ENCODE measurements around the gene SH2D3A. TPM values are rescaled to one million over a fixed set of nuclear protein-coding genes. Genes with fewer than 3 reads are reported as not detected.

The SH2D3A gene
- total and polyA plus RNA-seq, 2 experiments from 2014 or later = 20.7 to 38.4 TPM

DNA sequence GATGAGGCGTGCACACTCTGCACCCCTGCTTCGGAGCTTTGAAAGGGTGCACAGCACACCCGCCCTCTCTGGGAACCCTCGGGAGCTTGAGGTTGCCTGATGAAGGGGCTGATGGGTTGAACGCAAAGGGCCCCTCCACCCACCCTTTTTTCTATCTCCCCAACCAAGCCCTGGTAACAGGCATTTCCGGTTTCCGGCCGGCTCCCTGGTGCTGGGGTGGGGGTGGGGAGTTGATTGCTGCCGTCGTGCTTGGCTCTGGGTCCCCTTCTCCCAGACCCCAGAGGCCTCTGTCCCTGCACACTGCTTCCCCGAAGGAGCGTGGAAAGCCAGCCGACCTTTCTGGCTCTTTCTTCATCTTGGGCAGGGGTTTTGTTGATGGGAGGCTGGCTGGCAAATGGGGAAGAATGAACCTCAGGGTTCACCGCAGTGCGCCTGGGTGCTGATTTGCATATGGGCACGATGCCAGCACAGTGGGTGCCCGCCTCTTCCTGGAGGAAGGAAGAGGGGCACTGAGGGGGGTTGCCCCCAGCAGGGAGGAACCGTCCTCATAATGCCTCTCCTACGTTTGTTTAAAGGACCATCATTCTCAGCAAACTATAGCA is 34.4 kb upstream of the SH2D3A start:
- Histone ChIP-seq H3F3A (replicated peaks; ENCODE audit: low read depth) (no peaks in the 10 kb centered on the region; the same call in 1 of the 2 replicates), H4K20me1 (replicated peaks; ENCODE audit: insufficient read depth) (no peaks in the 10 kb centered on the region), H3K9me2 (ENCODE audit: insufficient read depth) (no peaks in the 10 kb centered on the region), H3K4me3 (peak overlapping the region; percentile 22; the same call in 1 of the 2 replicates), H3K79me2 (replicated peaks; ENCODE audit: insufficient read depth) (no peaks in the 10 kb centered on the region), H3K27me3 (ENCODE audit: insufficient read depth) (no peaks in the 10 kb centered on the region), H3K4me1 (ENCODE audit: insufficient read depth) (peaks cover 25% of the 10 kb centered on the region), H3K27ac (ENCODE audit: low read depth) (peak overlapping the region; percentile 92), H2AFZ (peak overlapping the region; percentile 97), H3K4me2 (peak overlapping the region; percentile 68), H3K36me3 (ENCODE audit: insufficient read depth) (no peaks in the 10 kb centered on the region)
- Mint-ChIP-seq H3K27ac (no peak overlapping the region), H3K4me3 (no peak overlapping the region), H3K9me3 (peaks cover 93% of the 10 kb centered on the region), H3K27me3 (ENCODE audit: insufficient read depth, low read depth, poor library complexity) (peaks cover 3% of the 10 kb centered on the region), H3K4me1 (no peaks in the 10 kb centered on the region), H3K36me3 (ENCODE audit: low read depth) (peaks cover 23% of the 10 kb centered on the region)
- ATAC-seq (peak; percentile 26; the same call in 1 of the 3 replicates), DNase-seq (ENCODE audit: low spot score) (peak; percentile 77)
- no peak for TF ChIP-seq REST (IDR thresholded peaks at IDR 0.05; ENCODE audit: unreplicated experiment)
- TF ChIP-seq ETS1 (IDR thresholded peaks at IDR 0.05) = peak; percentile 70
- peak; percentile 44 for TF ChIP-seq POLR2AphosphoS5 (IDR thresholded peaks at IDR 0.05; ENCODE audit: low read depth)

GRCh38 chr19:6800991-6801484 is 33.8 kb upstream of the SH2D3A start:
- no peaks in the 10 kb centered on the region for H3K9me2 ChIP-seq (ENCODE audit: insufficient read depth)
- H3F3A ChIP-seq (replicated peaks; ENCODE audit: low read depth) = no peaks in the 10 kb centered on the region; the same call in 1 of the 2 replicates
- H3K4me3 ChIP-seq = peak overlapping the region; percentile 22; the same call in 1 of the 2 replicates
- H3K4me1 Mint-ChIP-seq = no peaks in the 10 kb centered on the region
- H3K4me2 ChIP-seq = peak overlapping the region; percentile 68
- H3K79me2 ChIP-seq (replicated peaks; ENCODE audit: insufficient read depth) = no peaks in the 10 kb centered on the region
- H4K20me1 ChIP-seq (replicated peaks; ENCODE audit: insufficient read depth) = no peaks in the 10 kb centered on the region
- H3K27ac ChIP-seq (ENCODE audit: low read depth) = peak overlapping the region; percentile 92
- H3K4me1 ChIP-seq (ENCODE audit: insufficient read depth) = peaks cover 25% of the 10 kb centered on the region
- peaks cover 24% of the 10 kb centered on the region for H3K36me3 Mint-ChIP-seq (ENCODE audit: low read depth)
- ATAC-seq (no peak), DNase-seq (ENCODE audit: low spot score) (no peak)
- no peaks in the 10 kb centered on the region for H3K27me3 ChIP-seq (ENCODE audit: insufficient read depth)
- no peaks in the 10 kb centered on the region for H3K36me3 ChIP-seq (ENCODE audit: insufficient read depth)
- H3K4me3 Mint-ChIP-seq = no peak overlapping the region
- H2AFZ ChIP-seq = peak overlapping the region; percentile 97
- H3K27me3 Mint-ChIP-seq (ENCODE audit: insufficient read depth, low read depth, poor library complexity) = peaks cover 5% of the 10 kb centered on the region
- H3K9me3 Mint-ChIP-seq = peaks cover 93% of the 10 kb centered on the region
- H3K27ac Mint-ChIP-seq = no peak overlapping the region
- TF ChIP-seq, protein P1, sequence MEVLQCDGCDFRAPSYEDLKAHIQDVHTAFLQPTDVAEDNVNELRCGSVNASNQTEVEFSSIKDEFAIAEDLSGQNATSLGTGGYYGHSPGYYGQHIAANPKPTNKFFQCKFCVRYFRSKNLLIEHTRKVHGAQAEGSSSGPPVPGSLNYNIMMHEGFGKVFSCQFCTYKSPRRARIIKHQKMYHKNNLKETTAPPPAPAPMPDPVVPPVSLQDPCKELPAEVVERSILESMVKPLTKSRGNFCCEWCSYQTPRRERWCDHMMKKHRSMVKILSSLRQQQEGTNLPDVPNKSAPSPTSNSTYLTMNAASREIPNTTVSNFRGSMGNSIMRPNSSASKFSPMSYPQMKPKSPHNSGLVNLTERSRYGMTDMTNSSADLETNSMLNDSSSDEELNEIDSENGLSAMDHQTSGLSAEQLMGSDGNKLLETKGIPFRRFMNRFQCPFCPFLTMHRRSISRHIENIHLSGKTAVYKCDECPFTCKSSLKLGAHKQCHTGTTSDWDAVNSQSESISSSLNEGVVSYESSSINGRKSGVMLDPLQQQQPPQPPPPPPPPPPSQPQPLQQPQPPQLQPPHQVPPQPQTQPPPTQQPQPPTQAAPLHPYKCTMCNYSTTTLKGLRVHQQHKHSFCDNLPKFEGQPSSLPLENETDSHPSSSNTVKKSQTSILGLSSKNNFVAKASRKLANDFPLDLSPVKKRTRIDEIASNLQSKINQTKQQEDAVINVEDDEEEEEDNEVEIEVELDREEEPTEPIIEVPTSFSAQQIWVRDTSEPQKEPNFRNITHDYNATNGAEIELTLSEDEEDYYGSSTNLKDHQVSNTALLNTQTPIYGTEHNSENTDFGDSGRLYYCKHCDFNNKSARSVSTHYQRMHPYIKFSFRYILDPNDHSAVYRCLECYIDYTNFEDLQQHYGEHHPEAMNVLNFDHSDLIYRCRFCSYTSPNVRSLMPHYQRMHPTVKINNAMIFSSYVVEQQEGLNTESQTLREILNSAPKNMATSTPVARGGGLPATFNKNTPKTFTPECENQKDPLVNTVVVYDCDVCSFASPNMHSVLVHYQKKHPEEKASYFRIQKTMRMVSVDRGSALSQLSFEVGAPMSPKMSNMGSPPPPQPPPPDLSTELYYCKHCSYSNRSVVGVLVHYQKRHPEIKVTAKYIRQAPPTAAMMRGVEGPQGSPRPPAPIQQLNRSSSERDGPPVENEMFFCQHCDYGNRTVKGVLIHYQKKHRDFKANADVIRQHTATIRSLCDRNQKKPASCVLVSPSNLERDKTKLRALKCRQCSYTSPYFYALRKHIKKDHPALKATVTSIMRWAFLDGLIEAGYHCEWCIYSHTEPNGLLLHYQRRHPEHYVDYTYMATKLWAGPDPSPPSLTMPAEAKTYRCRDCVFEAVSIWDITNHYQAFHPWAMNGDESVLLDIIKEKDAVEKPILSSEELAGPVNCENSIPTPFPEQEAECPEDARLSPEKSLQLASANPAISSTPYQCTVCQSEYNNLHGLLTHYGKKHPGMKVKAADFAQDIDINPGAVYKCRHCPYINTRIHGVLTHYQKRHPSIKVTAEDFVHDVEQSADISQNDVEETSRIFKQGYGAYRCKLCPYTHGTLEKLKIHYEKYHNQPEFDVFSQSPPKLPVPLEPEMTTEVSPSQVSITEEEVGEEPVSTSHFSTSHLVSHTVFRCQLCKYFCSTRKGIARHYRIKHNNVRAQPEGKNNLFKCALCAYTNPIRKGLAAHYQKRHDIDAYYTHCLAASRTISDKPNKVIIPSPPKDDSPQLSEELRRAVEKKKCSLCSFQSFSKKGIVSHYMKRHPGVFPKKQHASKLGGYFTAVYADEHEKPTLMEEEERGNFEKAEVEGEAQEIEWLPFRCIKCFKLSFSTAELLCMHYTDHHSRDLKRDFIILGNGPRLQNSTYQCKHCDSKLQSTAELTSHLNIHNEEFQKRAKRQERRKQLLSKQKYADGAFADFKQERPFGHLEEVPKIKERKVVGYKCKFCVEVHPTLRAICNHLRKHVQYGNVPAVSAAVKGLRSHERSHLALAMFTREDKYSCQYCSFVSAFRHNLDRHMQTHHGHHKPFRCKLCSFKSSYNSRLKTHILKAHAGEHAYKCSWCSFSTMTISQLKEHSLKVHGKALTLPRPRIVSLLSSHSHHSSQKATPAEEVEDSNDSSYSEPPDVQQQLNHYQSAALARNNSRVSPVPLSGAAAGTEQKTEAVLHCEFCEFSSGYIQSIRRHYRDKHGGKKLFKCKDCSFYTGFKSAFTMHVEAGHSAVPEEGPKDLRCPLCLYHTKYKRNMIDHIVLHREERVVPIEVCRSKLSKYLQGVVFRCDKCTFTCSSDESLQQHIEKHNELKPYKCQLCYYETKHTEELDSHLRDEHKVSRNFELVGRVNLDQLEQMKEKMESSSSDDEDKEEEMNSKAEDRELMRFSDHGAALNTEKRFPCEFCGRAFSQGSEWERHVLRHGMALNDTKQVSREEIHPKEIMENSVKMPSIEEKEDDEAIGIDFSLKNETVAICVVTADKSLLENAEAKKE (CRISPR knock-in tag; IDR thresholded peaks at IDR 0.05) = no peak
- TF ChIP-seq, protein P2, sequence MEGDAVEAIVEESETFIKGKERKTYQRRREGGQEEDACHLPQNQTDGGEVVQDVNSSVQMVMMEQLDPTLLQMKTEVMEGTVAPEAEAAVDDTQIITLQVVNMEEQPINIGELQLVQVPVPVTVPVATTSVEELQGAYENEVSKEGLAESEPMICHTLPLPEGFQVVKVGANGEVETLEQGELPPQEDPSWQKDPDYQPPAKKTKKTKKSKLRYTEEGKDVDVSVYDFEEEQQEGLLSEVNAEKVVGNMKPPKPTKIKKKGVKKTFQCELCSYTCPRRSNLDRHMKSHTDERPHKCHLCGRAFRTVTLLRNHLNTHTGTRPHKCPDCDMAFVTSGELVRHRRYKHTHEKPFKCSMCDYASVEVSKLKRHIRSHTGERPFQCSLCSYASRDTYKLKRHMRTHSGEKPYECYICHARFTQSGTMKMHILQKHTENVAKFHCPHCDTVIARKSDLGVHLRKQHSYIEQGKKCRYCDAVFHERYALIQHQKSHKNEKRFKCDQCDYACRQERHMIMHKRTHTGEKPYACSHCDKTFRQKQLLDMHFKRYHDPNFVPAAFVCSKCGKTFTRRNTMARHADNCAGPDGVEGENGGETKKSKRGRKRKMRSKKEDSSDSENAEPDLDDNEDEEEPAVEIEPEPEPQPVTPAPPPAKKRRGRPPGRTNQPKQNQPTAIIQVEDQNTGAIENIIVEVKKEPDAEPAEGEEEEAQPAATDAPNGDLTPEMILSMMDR (conservative IDR thresholded peaks at IDR 0.05; ENCODE audit: low read depth in 2 of 2) = no peak
- TF ChIP-seq ZNF114 (CRISPR knock-in tag; IDR thresholded peaks at IDR 0.05) (no peak), CREB1 (CRISPR knock-in tag; IDR thresholded peaks at IDR 0.05; ENCODE audit: low read depth) (no peak), JUNB (IDR thresholded peaks at IDR 0.05; ENCODE audit: unreplicated experiment) (no peak)

All from GM23338 (cell line).